HG03103 (cell line): Measurements from ENCODE around the gene MYLK.

Experiments used
- ATAC-seq: cut with Tn5 transposase; IDR thresholded peaks from one replicate; pipeline ENCODE4 v1.9.1; 2021; ENCODE audit warnings: low read depth; ENCODE audit not compliant: unreplicated experiment

MYLK gene

GRCh38 chr3:123832692-123833397, 51.3 kb downstream of the MYLK start:
- no peak for ATAC-seq

GRCh38 chr3:123831420-123831819, 52.7 kb downstream of the MYLK start:
- no peak for ATAC-seq

GRCh38 chr3:123821920-123822319, 62.2 kb downstream of the MYLK start:
- ATAC-seq = no peak

GRCh38 chr3:123819949-123820348, 64.2 kb downstream of the MYLK start:
- no peak for ATAC-seq

DNA sequence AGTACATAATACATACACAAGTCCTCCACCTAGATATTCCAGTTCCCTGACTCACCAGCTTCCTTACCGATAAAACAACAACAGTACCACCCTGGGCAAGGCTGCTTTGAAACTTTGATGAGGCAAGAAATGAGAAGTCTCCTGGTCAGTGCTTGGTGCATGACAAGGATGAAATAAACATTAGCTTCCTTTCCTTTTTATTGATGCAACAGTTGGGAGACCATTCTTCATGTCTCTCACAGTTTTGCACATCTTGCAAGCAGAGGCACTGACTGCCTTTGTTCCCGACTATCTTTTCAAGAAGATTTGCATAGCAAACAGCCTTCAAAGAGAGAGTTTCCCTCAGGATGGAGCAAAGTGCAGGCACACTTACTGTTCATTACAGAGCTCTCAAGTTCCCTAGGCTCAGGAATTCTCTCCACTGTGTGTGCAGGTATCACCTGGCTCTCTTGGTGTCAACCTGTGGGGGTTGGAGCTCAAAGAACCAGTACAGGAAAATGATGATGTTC, 65.2 kb downstream of the MYLK start:
- no peak for ATAC-seq

GRCh38 chr3:123818324-123818920, 65.7 kb downstream of the MYLK start:
- no peak for ATAC-seq

DNA sequence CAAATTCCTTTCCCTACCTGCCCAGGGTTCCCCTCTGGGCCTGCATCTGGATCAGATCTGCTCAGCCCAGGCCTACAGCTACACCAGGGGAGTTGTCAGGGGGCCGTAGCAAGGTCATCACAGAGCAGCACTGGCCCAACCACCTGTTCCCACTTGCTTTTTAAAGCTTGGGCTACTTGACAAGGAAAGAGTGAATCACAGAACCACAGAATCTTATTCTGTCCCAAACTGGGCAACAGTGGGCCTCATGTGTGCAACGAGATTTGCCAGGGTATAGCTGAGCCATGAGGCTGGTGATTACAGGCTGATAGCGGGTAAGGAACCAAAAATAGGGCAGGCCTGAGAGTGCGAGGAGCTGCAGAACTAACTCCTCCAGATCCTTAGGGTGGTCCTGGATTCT, 66.7 kb downstream of the MYLK start:
- no peak for ATAC-seq

GRCh38 chr3:123816673-123817207, 67.4 kb downstream of the MYLK start:
- ATAC-seq = no peak

DNA sequence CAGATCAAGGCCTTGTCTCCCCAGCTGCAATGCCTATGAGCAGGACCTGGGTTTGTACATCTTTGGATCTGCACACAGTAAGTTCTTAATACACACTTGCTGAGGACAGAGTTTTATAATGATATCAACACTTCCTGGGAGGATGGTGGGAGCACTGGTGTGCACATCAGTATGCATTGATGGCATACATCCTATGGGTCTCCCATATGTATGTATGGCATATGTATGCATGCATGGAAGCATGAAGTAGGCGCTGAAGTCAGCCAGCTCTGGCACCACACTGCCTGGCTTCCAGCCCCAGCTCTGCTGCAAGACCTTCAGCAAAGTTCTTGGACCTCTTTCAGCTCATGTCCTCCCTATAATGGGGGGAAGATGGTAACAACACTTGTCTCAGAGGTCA, 68.2 kb downstream of the MYLK start:
- ATAC-seq = no peak

DNA sequence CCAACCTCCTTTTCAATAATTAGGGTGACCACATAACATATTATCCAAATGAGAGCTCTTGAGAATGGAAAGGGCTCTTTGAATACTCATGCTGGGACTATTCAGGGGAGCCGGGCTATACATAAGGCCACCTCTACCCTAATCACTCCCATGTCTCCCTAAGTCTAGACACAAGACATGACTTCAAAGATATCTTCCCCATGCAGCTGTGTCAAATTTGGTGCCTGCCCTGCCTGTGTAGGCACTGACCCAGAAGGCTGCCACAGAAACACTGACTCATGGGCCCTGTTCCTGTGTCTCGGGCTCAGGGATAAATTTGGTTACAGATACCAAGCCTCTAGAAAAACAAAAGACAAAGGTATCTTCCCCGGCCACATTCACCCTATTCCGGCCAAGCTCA, 70.3 kb downstream of the MYLK start:
- ATAC-seq = no peak

- no peak for ATAC-seq
These were observed 74.5 kb downstream of the MYLK start for GRCh38 chr3:123809597-123809996.

DNA sequence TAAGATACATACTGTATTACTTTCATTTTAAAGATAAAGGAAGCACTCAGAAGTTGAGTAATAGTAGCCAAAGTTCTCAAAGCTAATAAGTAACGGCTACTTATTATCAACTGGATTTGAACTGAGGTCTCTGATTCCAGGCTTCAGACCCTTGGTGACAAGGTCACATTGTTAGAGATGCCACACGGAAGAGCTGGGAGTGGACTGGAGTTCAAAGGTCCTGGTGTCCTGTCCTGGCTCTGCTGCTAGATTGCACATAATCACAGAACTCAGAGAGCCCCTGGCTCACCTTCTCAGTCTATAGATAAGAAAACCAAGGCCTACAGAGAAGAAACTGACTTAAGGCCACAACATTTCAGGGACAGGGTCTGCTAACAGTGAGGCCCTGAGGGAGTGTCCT, 75.3 kb downstream of the MYLK start:
- no peak for ATAC-seq

GRCh38 chr3:123807820-123808219, 76.3 kb downstream of the MYLK start:
- ATAC-seq = no peak

DNA sequence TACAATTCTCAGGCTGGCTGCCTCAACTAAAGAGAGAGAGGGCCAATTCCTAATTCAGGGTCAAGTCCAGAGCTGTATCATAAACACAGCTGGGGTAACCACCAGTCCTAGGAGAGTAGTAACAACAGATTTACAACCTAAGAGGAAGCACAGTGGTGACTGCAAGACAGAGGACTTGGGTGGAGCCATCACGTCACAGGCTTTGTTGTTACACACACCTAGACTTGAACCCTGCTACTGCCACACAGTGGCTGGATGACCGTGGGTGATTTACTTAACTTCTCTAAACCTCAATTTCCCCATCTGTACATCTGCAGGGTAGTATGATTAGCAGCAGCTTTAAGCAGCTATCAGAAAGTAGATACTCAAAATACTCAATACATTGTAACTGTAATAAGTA, 78.6 kb downstream of the MYLK start:
- ATAC-seq = no peak

DNA sequence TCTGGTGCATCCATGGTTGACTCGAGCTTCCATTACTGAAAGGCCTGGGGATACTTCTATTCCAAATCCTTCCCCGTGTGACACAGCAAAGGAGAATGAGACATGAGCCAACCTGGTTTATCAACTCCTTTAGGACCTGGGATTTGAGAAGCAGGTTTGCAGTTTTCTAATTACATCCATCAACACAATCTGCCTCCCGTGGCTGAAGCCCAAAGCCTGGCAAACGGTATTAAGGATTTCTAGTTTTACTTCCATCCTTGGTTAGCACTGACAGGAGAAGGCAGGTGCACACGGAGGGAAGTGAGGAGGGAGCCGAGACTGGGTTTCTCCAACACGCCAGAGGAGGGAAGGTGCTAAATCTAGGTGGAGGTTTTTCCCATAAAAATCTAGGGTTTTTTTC, 79.0 kb downstream of the MYLK start:
- ATAC-seq = no peak

DNA sequence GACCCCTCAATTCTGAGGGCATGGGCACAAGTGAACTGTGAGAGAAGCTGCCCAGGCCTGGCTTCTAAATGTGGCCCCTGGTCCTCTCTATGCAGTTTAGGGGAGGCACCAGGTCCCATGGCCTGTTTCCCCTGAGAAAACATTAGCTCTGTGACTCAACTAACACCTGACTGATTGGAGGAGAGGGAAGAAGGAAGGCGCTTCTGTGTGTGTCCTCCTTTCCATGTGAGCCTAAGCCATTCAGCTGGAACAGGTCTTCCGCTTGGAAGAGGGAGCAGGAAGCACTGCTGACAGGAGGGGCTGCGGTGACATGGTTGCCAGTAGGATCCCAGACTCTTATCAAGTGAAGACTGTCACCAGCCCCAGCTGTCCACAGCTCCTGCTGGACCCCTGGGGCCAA, 79.5 kb downstream of the MYLK start:
- ATAC-seq = no peak

DNA sequence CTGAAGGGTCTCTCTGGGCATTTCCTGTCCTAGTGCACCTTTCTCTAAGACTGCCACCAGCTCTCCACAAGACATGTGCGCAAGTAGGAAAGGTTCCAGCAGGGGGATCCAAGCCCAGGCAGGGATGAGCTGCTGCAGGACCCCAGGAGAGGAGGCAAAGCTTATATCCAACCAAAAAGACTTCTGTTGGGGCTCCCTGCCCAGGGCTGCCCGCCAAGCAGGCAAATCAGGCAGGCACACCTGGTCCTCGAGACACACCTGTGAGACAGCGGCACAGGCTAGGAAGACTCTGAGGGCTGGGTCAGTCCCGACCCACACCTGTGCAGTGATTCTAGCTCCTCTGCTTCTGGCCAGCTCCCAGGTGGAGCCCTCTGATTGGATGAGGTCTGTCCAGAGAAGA, 80.6 kb downstream of the MYLK start:
- no peak for ATAC-seq

DNA sequence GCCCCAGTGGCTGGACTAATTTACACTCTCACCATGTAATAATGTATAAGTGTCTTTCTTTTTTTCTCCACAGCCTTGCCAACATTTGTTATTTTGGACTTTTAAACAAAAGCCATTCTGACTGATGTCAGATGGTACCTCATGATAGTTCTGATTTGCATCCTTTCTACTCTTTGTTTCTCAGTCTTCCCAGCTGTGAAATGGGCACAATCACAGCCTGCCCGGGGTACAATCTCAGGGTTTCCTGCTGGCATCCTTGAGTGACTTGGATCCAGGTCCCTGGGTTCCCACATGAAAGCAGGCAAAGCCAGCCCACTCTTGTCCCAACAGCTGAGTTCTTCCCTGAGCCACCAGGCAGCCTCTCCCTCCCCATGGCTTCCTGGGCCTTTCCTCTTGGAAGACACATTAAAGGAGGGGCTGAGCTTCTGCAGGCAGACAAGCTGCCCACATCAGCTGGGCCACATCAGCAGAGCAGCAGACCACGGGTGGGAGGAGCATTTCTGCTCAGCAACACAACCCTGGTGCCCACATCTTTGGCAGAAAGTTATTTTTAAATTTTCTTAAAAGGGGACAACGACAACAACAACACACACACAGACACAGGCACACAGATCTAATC, 82.0 kb downstream of the MYLK start:
- ATAC-seq = no peak

- ATAC-seq = no peak
These were observed 82.7 kb downstream of the MYLK start for GRCh38 chr3:123801474-123801873.

GRCh38 chr3:123800362-123800682, 83.8 kb downstream of the MYLK start:
- ATAC-seq = no peak

GRCh38 chr3:123799544-123800361, 84.4 kb downstream of the MYLK start:
- no peak for ATAC-seq
